HEK293 (cell line): ENCODE measurements around the gene XPR1.

ENCODE experiments used
- CTCF ChIA-PET: fragments of 350-600 bp; formaldehyde crosslinking; extraction: SDS; loops from one replicate; lab custom pipeline; 2021; ENCODE audit warnings: antibody characterized with exemption; lab: Yijun Ruan, JAX
- POLR2A ChIA-PET: fragments of 300-600 bp; formaldehyde crosslinking; extraction: SDS; loops from one replicate; lab custom pipeline; 2020; ENCODE audit warnings: antibody characterized with exemption, inconsistent platforms; lab: Yijun Ruan, JAX
- H3K27ac ChIP-seq: fragments of 200-500 bp; sonication (Bioruptor generic); 2 replicates; pipeline ENCODE4 v1.5.1; 2014; ENCODE audit warnings: low read depth, low read length, control low read depth, inconsistent platforms; ENCODE audit errors: extremely low read depth
- H3K36me3 ChIP-seq, 2 experiments: fragments of 200-500 bp in 1 of 2; sonication (Bioruptor generic) in 1 of 2; 1 replicate in 1 of 2; 2 replicates in 1 of 2; pipeline ENCODE4 v1.5.1; 2014 to 2017; ENCODE audit warnings: inconsistent platforms in 2 of 2, low read length in 2 of 2; ENCODE audit not compliant: control insufficient read depth in 2 of 2, insufficient read depth in 1 of 2
- H3K4me1 ChIP-seq: fragments of 200-500 bp; sonication (Bioruptor generic); 2 replicates; pipeline ENCODE4 v1.5.1; 2014; ENCODE audit warnings: mild to moderate bottlenecking, low read length, inconsistent platforms; ENCODE audit not compliant: control insufficient read depth, insufficient read depth
- H3K4me3 ChIP-seq: 2 replicates; pipeline ENCODE4 v1.5.1; 2011; ENCODE audit warnings: low read depth, mild to moderate bottlenecking, control low read depth, low read length, moderate library complexity
- H3K9me3 ChIP-seq: fragments of 200-500 bp; sonication (Bioruptor generic); 2 replicates; pipeline ENCODE4 v1.5.1; 2014; ENCODE audit warnings: low read depth, low read length, inconsistent platforms; ENCODE audit not compliant: control insufficient read depth, insufficient read depth
- PBX3 ChIP-seq: sonication (generic); formaldehyde crosslinking; IDR thresholded peaks from 2 replicates; pipeline ENCODE4 v1.8.1; 2022; ENCODE audit warnings: mild to moderate bottlenecking, moderate library complexity, missing genetic modification reagents
- PRDM2 ChIP-seq: fragments of 450-650 bp; formaldehyde crosslinking; IDR thresholded peaks from 2 replicates; pipeline ENCODE4 v1.5.1; 2016; ENCODE audit warnings: missing biosample characterization, missing genetic modification characterization, borderline replicate concordance
- TRIM28 ChIP-seq: IDR thresholded peaks from 2 replicates; pipeline ENCODE4 v1.6.1; 2011; ENCODE audit warnings: low read length, control low read depth, borderline replicate concordance
- ZBTB20 ChIP-seq: fragments of 450-650 bp; formaldehyde crosslinking; IDR thresholded peaks from 2 replicates; pipeline ENCODE4 v1.5.1; 2016; ENCODE audit warnings: missing biosample characterization, missing genetic modification characterization
- ZBTB26 ChIP-seq: fragments of 450-650 bp; formaldehyde crosslinking; optimal IDR thresholded peaks from 2 replicates; pipeline ENCODE3; 2016; ENCODE audit warnings: missing biosample characterization, mild to moderate bottlenecking, missing genetic modification characterization
- ZBTB44 ChIP-seq: fragments of 450-650 bp; IDR thresholded peaks from 2 replicates; pipeline ENCODE4 v1.5.1; 2018; ENCODE audit warnings: missing biosample characterization, mild to moderate bottlenecking, missing genetic modification characterization
- ZBTB8A ChIP-seq: fragments of 450-650 bp; formaldehyde crosslinking; IDR thresholded peaks from 2 replicates; pipeline ENCODE4 v1.5.1; 2016; ENCODE audit warnings: missing biosample characterization, missing genetic modification characterization
- ZNF155 ChIP-seq: fragments of 450-650 bp; formaldehyde crosslinking; IDR thresholded peaks from 2 replicates; pipeline ENCODE4 v1.5.1; 2016; ENCODE audit warnings: missing biosample characterization, missing genetic modification characterization
- ZNF221 ChIP-seq: fragments of 450-650 bp; formaldehyde crosslinking; IDR thresholded peaks from 2 replicates; pipeline ENCODE4 v1.5.1; 2017; ENCODE audit warnings: missing biosample characterization, missing genetic modification characterization, borderline replicate concordance
- ZNF23 ChIP-seq: fragments of 450-650 bp; formaldehyde crosslinking; IDR thresholded peaks from 2 replicates; pipeline ENCODE4 v1.5.1; 2016; ENCODE audit warnings: missing biosample characterization, missing genetic modification characterization, borderline replicate concordance
- ZNF416 ChIP-seq: fragments of 450-650 bp; formaldehyde crosslinking; IDR thresholded peaks from 2 replicates; pipeline ENCODE4 v1.5.1; 2016; ENCODE audit warnings: missing biosample characterization, missing genetic modification characterization
- ZNF48 ChIP-seq: fragments of 450-650 bp; formaldehyde crosslinking; IDR thresholded peaks from 2 replicates; pipeline ENCODE4 v1.5.1; 2016; ENCODE audit warnings: missing biosample characterization, missing genetic modification characterization
- ZNF521 ChIP-seq: fragments of 450-650 bp; formaldehyde crosslinking; IDR thresholded peaks from 2 replicates; pipeline ENCODE4 v1.5.1; 2017; ENCODE audit warnings: missing biosample characterization, mild to moderate bottlenecking, missing genetic modification characterization
- ZNF624 ChIP-seq: fragments of 450-650 bp; formaldehyde crosslinking; IDR thresholded peaks from 2 replicates; pipeline ENCODE4 v1.5.1; 2017; ENCODE audit warnings: missing biosample characterization, missing genetic modification characterization
- ZNF792 ChIP-seq: fragments of 450-650 bp; formaldehyde crosslinking; IDR thresholded peaks from 2 replicates; pipeline ENCODE4 v1.5.1; 2016; ENCODE audit warnings: missing biosample characterization, missing genetic modification characterization
- ZNF837 ChIP-seq: fragments of 450-650 bp; formaldehyde crosslinking; IDR thresholded peaks from 2 replicates; pipeline ENCODE4 v1.5.1; 2016; ENCODE audit warnings: missing biosample characterization, missing genetic modification characterization

XPR1 gene

GRCh38 chr1:180932378-180932777 lies 300.6 kb downstream of the XPR1 start (continued):
- no peak for TF ChIP-seq ZNF48 (tag by site-specific recombination)
- TF ChIP-seq ZNF521 (tag by site-specific recombination) = no peak
- TF ChIP-seq ZNF221 (tag by site-specific recombination) = no peak
- no peak for TF ChIP-seq ZNF23 (tag by site-specific recombination)
- no peak for TF ChIP-seq ZBTB20
- TF ChIP-seq ZNF837 (tag by site-specific recombination) = no peak
- TF ChIP-seq TRIM28 = no peak
- no peak for TF ChIP-seq ZNF155 (tag by site-specific recombination)
- no peak for TF ChIP-seq ZNF416 (tag by site-specific recombination)
- no peak for TF ChIP-seq ZBTB8A
- no peak for TF ChIP-seq PBX3 (CRISPR knock-in tag)

GRCh38 chr1:180933141-180933540 lies 301.3 kb downstream of the XPR1 start:
- CTCF ChIA-PET = interaction anchor here (0.7 kb wide), 1 partner anchor 451 kb away, joined by 4 read pairs; no protein-coding TSS in a partner anchor
- no peak for TF ChIP-seq ZBTB26 (tag by site-specific recombination)
- TF ChIP-seq PRDM2 (tag by site-specific recombination) = no peak
- no peak for TF ChIP-seq ZNF792 (tag by site-specific recombination)
- no peak for TF ChIP-seq ZBTB44 (tag by site-specific recombination)
- no peak for TF ChIP-seq ZNF624 (tag by site-specific recombination)
- Histone ChIP-seq H3K9me3 (no peaks in the 10 kb centered on the region), H3K36me3 (no peaks in the 10 kb centered on the region), H3K4me1 (no peaks in the 10 kb centered on the region; the same call in 1 of the 2 replicates), H3K27ac (no peak overlapping the region), H3K4me3 (no peak overlapping the region)
- POLR2A ChIA-PET = no interaction called here
